Astrocyte (in vitro differentiated cells and primary cell): ENCODE measurements around the gene SLC18A3. TPM values are rescaled to one million over a fixed set of nuclear protein-coding genes. Genes with fewer than 3 reads are reported as not detected.

Experiments
- DNase-seq: peaks from one replicate; pipeline ENCODE4 v3.0.0-alpha.2; 2010; ENCODE audit warnings: low read depth
- FAIRE-seq: peaks from 2 replicates; lab custom pipeline; 2011; peaks lifted over from hg19 to GRCh38; lab: Jason Lieb, UNC
- H2AFZ ChIP-seq: 2 replicates; pipeline ENCODE4 v1.6.0; 2012; ENCODE audit warnings: low read depth, low read length, inconsistent platforms
- H3K27ac ChIP-seq: 2 replicates; pipeline ENCODE4 v1.5.1; 2011; ENCODE audit warnings: low read depth, low read length, inconsistent platforms
- H3K27me3 ChIP-seq: 2 replicates; pipeline ENCODE4 v1.6.0; 2011; ENCODE audit warnings: low read length, inconsistent platforms; ENCODE audit not compliant: insufficient read depth
- H3K36me3 ChIP-seq: 2 replicates; pipeline ENCODE4 v1.5.1; 2011; ENCODE audit warnings: low read length, inconsistent platforms; ENCODE audit not compliant: insufficient read depth
- H3K4me1 ChIP-seq: 2 replicates; pipeline ENCODE4 v1.5.1; 2011; ENCODE audit warnings: low read length, inconsistent platforms; ENCODE audit not compliant: insufficient read depth
- H3K4me2 ChIP-seq: 2 replicates; pipeline ENCODE4 v1.6.0; 2012; ENCODE audit warnings: low read length, inconsistent platforms
- H3K4me3 ChIP-seq: 2 replicates; pipeline ENCODE4 v1.5.1; 2011; ENCODE audit warnings: low read depth, mild to moderate bottlenecking, low read length, inconsistent platforms; ENCODE audit not compliant: insufficient read depth
- H3K79me2 ChIP-seq: 2 replicates; pipeline ENCODE4 v1.6.0; 2012; ENCODE audit warnings: mild to moderate bottlenecking, low read length, inconsistent platforms; ENCODE audit not compliant: insufficient read depth
- H3K9ac ChIP-seq: 2 replicates; pipeline ENCODE4 v1.6.0; 2012; ENCODE audit warnings: mild to moderate bottlenecking, low read length, inconsistent platforms
- H3K9me3 ChIP-seq: 2 replicates; pipeline ENCODE4 v1.5.1; 2012; ENCODE audit warnings: low read depth, mild to moderate bottlenecking, low read length, inconsistent platforms; ENCODE audit not compliant: insufficient read depth
- H4K20me1 ChIP-seq: 2 replicates; pipeline ENCODE4 v1.6.0; 2012; ENCODE audit warnings: low read length, inconsistent platforms; ENCODE audit not compliant: insufficient read depth
- H3K27ac Mint-ChIP-seq: one replicate; pipeline ENCODE4 v1.8.0; 2021; ENCODE audit warnings: mild to moderate bottlenecking, mixed read lengths; ENCODE audit not compliant: unreplicated experiment
- H3K27me3 Mint-ChIP-seq: one replicate; pipeline ENCODE4 v1.8.0; 2021; ENCODE audit warnings: low read depth, mixed read lengths; ENCODE audit not compliant: unreplicated experiment
- H3K36me3 Mint-ChIP-seq: one replicate; pipeline ENCODE4 v1.8.0; 2021; ENCODE audit warnings: low read depth, mixed read lengths; ENCODE audit not compliant: unreplicated experiment
- H3K4me1 Mint-ChIP-seq: one replicate; pipeline ENCODE4 v1.8.0; 2021; ENCODE audit warnings: low read depth, mixed read lengths; ENCODE audit not compliant: unreplicated experiment
- H3K4me3 Mint-ChIP-seq: one replicate; pipeline ENCODE4 v1.8.0; 2021; ENCODE audit warnings: mild to moderate bottlenecking, moderate library complexity, mixed read lengths; ENCODE audit not compliant: unreplicated experiment
- H3K9me3 Mint-ChIP-seq: one replicate; pipeline ENCODE4 v1.8.0; 2021; ENCODE audit warnings: mild to moderate bottlenecking, mixed read lengths; ENCODE audit not compliant: unreplicated experiment
- EZH2 ChIP-seq: IDR thresholded peaks from 2 replicates; pipeline ENCODE4 v1.6.1; 2012; ENCODE audit warnings: mild to moderate bottlenecking, low read length, inconsistent platforms; ENCODE audit not compliant: insufficient read depth
- total RNA-seq: library from RNA; stranded (reverse); gene quantifications from 2 replicates; pipeline ENCODE4 v1.2.1, GENCODE V29; 2021
- TF ChIP-seq, protein P1 (sequence below): IDR thresholded peaks from 2 replicates; pipeline ENCODE4 v1.5.1; 2011; ENCODE audit warnings: low read depth, mild to moderate bottlenecking, inconsistent platforms, low read length, moderate library complexity; ENCODE audit not compliant: insufficient read depth

The SLC18A3 gene
- total RNA-seq, 1 donor from 2014 or later = 4.6 TPM

DNA sequence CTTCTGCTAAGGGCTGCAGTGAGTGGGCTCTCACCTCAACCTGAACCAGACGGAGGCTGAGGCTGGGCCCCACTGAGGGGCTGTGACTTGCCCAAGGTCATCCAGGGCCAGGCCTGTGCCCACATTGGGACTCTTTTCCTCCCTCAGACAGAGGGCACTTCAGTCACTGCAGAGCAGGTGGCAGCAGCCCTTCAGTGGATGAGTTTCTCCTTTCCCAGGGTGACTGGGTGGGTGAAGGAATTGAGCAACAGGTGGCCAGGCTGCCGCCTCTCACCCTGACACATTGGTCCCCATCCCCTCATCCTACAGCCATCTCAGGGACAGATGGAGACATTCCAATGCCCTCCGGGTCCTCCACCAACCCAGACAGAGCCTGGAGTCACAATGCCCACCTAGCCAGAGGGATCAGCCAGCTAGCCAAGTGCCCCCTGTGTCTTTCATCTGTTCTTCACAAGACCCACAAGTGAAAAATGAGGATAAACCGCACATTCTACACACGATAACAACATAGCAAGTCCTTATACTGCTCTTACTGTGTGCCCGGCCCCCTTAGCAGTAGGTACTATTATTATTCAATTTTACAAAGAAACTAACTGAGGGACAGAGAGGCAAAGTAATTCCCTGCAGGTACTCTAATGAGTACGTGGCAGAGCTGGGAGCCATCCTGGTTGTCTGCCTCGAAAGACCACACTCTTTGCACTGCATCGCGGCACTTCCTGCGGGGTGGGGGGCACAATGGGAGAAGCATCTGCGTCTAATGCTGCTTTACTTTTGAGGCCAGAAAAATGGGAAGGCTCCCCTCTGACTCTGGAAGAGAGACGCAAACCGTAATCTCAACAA, 1.7 kb upstream of the SLC18A3 start:
- Mint-ChIP-seq H3K36me3 (peaks cover 8% of the 10 kb centered on the region), H3K27me3 (peaks cover 77% of the 10 kb centered on the region), H3K4me1 (no peaks in the 10 kb centered on the region), H3K4me3 (peak overlapping the region; percentile 64), H3K27ac (no peak overlapping the region), H3K9me3 (peaks cover 32% of the 10 kb centered on the region)
- H3K4me3 ChIP-seq = no peak overlapping the region
- H3K4me1 ChIP-seq = peaks cover 7% of the 10 kb centered on the region
- DNase-seq = no peak
- H3K9me3 ChIP-seq = peaks cover 8% of the 10 kb centered on the region
- H3K27ac ChIP-seq = no peak overlapping the region
- H4K20me1 ChIP-seq = no peaks in the 10 kb centered on the region
- peaks cover 71% of the 10 kb centered on the region for H3K27me3 ChIP-seq
- no peaks in the 10 kb centered on the region for H3K36me3 ChIP-seq
- H3K4me2 ChIP-seq = no peak overlapping the region
- TF ChIP-seq EZH2 = no peak
- no peak for FAIRE-seq
- H3K9ac ChIP-seq = no peak overlapping the region
- no peaks in the 10 kb centered on the region for H3K79me2 ChIP-seq
- no peak overlapping the region for H2AFZ ChIP-seq

DNA sequence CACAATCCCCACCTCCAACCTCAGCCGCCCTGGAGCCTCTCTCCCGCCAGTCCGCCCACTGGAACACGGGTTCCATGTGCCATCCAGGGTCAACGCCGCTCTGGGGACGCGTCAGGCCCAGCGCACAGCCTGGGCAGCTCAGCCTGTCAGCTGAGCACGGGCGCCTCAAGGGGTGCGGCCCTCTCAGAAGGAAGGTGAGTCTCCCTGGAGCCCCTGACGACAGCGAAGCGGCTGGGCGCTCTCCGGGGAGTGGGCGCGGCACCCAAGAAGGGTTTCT, 1.2 kb upstream of the SLC18A3 start:
- no peak overlapping the region for H2AFZ ChIP-seq
- no peaks in the 10 kb centered on the region for H3K79me2 ChIP-seq
- H3K4me3 ChIP-seq = no peak overlapping the region
- H3K9ac ChIP-seq = no peak overlapping the region
- H3K4me1 ChIP-seq = peaks cover 7% of the 10 kb centered on the region
- Mint-ChIP-seq H3K27me3 (peaks cover 77% of the 10 kb centered on the region), H3K9me3 (peaks cover 34% of the 10 kb centered on the region), H3K4me1 (no peaks in the 10 kb centered on the region), H3K36me3 (peaks cover 8% of the 10 kb centered on the region), H3K27ac (no peak overlapping the region), H3K4me3 (peak overlapping the region; percentile 64)
- no peak overlapping the region for H3K4me2 ChIP-seq
- H3K27me3 ChIP-seq = peaks cover 73% of the 10 kb centered on the region
- no peak for DNase-seq
- H3K27ac ChIP-seq = no peak overlapping the region
- H4K20me1 ChIP-seq = no peaks in the 10 kb centered on the region
- H3K9me3 ChIP-seq = peaks cover 8% of the 10 kb centered on the region
- H3K36me3 ChIP-seq = no peaks in the 10 kb centered on the region
- no peak for FAIRE-seq
- TF ChIP-seq, protein P1, sequence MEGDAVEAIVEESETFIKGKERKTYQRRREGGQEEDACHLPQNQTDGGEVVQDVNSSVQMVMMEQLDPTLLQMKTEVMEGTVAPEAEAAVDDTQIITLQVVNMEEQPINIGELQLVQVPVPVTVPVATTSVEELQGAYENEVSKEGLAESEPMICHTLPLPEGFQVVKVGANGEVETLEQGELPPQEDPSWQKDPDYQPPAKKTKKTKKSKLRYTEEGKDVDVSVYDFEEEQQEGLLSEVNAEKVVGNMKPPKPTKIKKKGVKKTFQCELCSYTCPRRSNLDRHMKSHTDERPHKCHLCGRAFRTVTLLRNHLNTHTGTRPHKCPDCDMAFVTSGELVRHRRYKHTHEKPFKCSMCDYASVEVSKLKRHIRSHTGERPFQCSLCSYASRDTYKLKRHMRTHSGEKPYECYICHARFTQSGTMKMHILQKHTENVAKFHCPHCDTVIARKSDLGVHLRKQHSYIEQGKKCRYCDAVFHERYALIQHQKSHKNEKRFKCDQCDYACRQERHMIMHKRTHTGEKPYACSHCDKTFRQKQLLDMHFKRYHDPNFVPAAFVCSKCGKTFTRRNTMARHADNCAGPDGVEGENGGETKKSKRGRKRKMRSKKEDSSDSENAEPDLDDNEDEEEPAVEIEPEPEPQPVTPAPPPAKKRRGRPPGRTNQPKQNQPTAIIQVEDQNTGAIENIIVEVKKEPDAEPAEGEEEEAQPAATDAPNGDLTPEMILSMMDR = no peak
- no peak for TF ChIP-seq EZH2

DNA sequence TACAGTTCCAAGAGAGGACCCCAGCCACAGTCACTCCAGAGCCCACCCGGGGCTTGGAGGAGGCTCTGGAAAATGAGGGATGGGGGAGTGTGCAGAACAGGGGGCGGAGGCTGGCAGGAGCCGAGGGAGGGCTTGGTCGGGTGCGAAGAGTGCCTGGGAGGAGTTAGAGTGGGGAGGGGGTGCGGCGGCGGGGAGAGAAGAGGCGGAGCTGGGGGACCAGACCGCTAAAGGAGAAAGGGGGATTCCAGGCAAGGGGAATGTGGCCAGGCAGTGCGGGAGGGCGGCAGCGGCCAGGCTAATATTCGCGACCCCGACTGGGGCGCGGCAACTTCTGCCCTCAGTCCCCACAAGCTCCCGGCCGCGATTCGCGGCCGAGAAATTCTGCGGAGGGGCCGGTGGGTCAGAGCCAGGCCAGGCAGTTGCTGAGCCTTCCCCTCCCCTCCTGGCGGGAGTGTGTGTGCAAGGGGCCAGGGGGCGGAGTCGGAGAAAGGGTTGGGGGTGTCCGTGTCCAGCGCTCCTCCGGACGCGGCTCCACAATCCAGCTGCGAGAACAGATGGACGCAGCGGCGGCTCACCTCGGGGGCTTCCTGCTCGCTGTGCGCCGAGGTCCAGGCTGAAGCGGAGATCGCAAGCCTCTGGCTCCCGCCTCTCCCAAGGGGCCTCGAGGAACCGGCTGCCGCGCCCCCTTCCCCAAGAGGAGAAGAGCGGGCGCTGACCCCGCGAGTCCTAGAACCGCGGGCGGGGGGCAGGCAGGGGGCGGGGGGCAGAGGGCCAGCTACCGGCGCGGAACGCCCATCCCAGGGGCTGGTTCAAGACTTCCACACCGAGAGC, 612 bp upstream of the SLC18A3 start:
- H3K27ac ChIP-seq = no peak overlapping the region
- DNase-seq (no peak), FAIRE-seq (no peak)

More for the DNA sequence above, 612 bp upstream of the SLC18A3 start:
- Histone ChIP-seq H3K9me3 (peaks cover 8% of the 10 kb centered on the region), H3K4me2 (peak overlapping the region; percentile 15), H4K20me1 (no peaks in the 10 kb centered on the region), H2AFZ (no peak overlapping the region), H3K4me3 (no peak overlapping the region), H3K9ac (no peak overlapping the region), H3K79me2 (no peaks in the 10 kb centered on the region), H3K36me3 (no peaks in the 10 kb centered on the region), H3K4me1 (peaks cover 7% of the 10 kb centered on the region), H3K27me3 (peaks cover 69% of the 10 kb centered on the region)
- Mint-ChIP-seq H3K27ac (no peak overlapping the region), H3K4me3 (no peak overlapping the region), H3K36me3 (peaks cover 8% of the 10 kb centered on the region), H3K27me3 (peaks cover 74% of the 10 kb centered on the region), H3K4me1 (no peaks in the 10 kb centered on the region), H3K9me3 (peaks cover 34% of the 10 kb centered on the region)
- peak; percentile 96 for TF ChIP-seq EZH2
- TF ChIP-seq, protein P1 = no peak
